Gastrocnemius medialis (tissue), 4 donors: ENCODE results near the gene MECP2. TPM values are rescaled to one million over a fixed set of nuclear protein-coding genes. Genes with fewer than 3 reads are reported as not detected.

Experiments
- ATAC-seq, 2 donors: fragments of 150-250 bp; one replicate each; pipeline ENCODE4 v1.9.1; 2016
- DNase-seq, 2 donors: peaks; one replicate each; pipeline ENCODE4 v3.0.0-alpha.2; 2019
- H3K27ac ChIP-seq, 4 donors: fragments of 200-600 bp; sonication (generic); 1 replicate in 1 of 4; 2 replicates in 3 of 4; pipeline ENCODE4 v1.5.1; 2016 to 2018; ENCODE audit warnings: mild to moderate bottlenecking in 2 of 4, moderate library complexity in 1 of 4
- H3K27me3 ChIP-seq, 3 donors: fragments of 200-600 bp; sonication (generic) in 2 of 3; 1 replicate in 1 of 3; 2 replicates in 2 of 3; pipeline versions ENCODE4 v1.5.1 to v1.6.0; 2016 to 2019; ENCODE audit warnings: mild to moderate bottlenecking in 1 of 3, moderate library complexity in 1 of 3
- H3K36me3 ChIP-seq, 2 donors: fragments of 200-600 bp; sonication (generic) in 1 of 2; one replicate each; pipeline ENCODE4 v1.5.1; 2017 to 2018
- H3K4me1 ChIP-seq, 2 donors: fragments of 200-600 bp; sonication (generic) in 1 of 2; one replicate each; pipeline ENCODE4 v1.5.1; 2016 to 2017; ENCODE audit warnings: mild to moderate bottlenecking in 2 of 2
- H3K4me3 ChIP-seq, 4 donors: fragments of 200-600 bp; sonication (generic) in 3 of 4; 1 replicate in 1 of 4; 2 replicates in 3 of 4; pipeline ENCODE4 v1.5.1; 2016 to 2019; ENCODE audit warnings: mild to moderate bottlenecking in 2 of 4
- H3K9me3 ChIP-seq, 3 donors: fragments of 200-600 bp; sonication (generic) in 2 of 3; 1 replicate in 1 of 3; 2 replicates in 2 of 3; pipeline ENCODE4 v1.5.1; 2016 to 2019
- POLR2A ChIP-seq, 2 donors: fragments of 450-650 bp; IDR thresholded peaks; one replicate each; pipeline ENCODE4 v1.6.1; 2017; ENCODE audit warnings: antibody characterized with exemption in 2 of 2, mild to moderate bottlenecking in 2 of 2, moderate library complexity in 2 of 2
- in situ Hi-C, 4 donors: fragments of 200-750 bp; cut with MboI; loops; one replicate each; pipeline versions ENCODE4 v1.15.0 to v1.8.0; 2017; ENCODE audit warnings: low sequenced_read_pairs in 4 of 4
- intact Hi-C: fragments of 100-400 bp; cut with DNase I; formaldehyde crosslinking; loops from one replicate; pipeline ENCODE4 v1.15.1; 2023; ENCODE audit warnings: low total_unique reads
- total RNA-seq, 4 donors: library from RNA; depleted of rRNA; stranded (reverse); fragments of >200 nt; gene quantifications; one replicate each; pipeline versions ENCODE4 v1.1.0 to v1.2.3, GENCODE V29; 2016
- TF ChIP-seq, protein P1 (sequence below), 5 experiments: fragments of 450-650 bp in 3 of 5; fragments of 200-600 bp in 2 of 5; sonication (generic) in 2 of 5; IDR thresholded peaks in 4 of 5; conservative IDR thresholded peaks in 1 of 5; 1 replicate in 4 of 5; 2 replicates in 1 of 5; pipeline ENCODE4 v1.5.1; 2016 to 2019; ENCODE audit warnings: antibody characterized with exemption in 5 of 5, mild to moderate bottlenecking in 3 of 5, moderate library complexity in 3 of 5

MECP2 gene
- total RNA-seq, 4 donors from 2014 or later = 39.0 to 63.2 (median 45.2) TPM

DNA sequence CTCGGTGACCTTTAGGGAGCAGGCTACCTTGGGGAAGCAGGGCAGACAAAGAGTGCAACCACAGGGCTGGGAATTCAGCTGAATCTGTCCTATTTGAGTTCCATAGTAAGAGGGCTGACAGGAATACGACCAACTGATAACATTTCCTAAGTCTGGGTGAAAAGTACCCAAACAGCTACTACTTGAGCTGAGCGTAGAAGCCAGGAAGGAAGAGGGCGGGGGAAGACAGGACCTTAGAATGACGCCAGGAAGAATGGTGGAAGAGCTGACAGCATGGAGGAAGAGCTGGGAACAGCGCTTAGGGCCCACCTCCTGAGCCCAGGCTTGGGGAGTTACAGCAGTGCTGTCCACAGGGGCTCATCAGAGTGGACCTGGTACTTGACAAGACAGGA, 14.4 kb downstream of the MECP2 start:
- no peaks in the 10 kb centered on the region for H3K9me3 ChIP-seq
- no peaks in the 10 kb centered on the region for H3K36me3 ChIP-seq
- H3K4me3 ChIP-seq = no peak overlapping the region
- no peak for ATAC-seq
- in situ Hi-C loops = no loop called here
- TF ChIP-seq, protein P1, sequence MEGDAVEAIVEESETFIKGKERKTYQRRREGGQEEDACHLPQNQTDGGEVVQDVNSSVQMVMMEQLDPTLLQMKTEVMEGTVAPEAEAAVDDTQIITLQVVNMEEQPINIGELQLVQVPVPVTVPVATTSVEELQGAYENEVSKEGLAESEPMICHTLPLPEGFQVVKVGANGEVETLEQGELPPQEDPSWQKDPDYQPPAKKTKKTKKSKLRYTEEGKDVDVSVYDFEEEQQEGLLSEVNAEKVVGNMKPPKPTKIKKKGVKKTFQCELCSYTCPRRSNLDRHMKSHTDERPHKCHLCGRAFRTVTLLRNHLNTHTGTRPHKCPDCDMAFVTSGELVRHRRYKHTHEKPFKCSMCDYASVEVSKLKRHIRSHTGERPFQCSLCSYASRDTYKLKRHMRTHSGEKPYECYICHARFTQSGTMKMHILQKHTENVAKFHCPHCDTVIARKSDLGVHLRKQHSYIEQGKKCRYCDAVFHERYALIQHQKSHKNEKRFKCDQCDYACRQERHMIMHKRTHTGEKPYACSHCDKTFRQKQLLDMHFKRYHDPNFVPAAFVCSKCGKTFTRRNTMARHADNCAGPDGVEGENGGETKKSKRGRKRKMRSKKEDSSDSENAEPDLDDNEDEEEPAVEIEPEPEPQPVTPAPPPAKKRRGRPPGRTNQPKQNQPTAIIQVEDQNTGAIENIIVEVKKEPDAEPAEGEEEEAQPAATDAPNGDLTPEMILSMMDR (IDR thresholded peaks at IDR 0.05 in 4 of 5, conservative IDR thresholded peaks at IDR 0.05 in 1 of 5) = no peak
- no peak for TF ChIP-seq POLR2A (IDR thresholded peaks at IDR 0.05)
- no peak for DNase-seq
- H3K27me3 ChIP-seq = no peaks in the 10 kb centered on the region
- peaks cover 16 to 18% of the 10 kb centered on the region in 2 donors for H3K4me1 ChIP-seq
- peak overlapping the region; percentile 50 to 61 (median 53) for H3K27ac ChIP-seq
- intact Hi-C loops = no loop called here

DNA sequence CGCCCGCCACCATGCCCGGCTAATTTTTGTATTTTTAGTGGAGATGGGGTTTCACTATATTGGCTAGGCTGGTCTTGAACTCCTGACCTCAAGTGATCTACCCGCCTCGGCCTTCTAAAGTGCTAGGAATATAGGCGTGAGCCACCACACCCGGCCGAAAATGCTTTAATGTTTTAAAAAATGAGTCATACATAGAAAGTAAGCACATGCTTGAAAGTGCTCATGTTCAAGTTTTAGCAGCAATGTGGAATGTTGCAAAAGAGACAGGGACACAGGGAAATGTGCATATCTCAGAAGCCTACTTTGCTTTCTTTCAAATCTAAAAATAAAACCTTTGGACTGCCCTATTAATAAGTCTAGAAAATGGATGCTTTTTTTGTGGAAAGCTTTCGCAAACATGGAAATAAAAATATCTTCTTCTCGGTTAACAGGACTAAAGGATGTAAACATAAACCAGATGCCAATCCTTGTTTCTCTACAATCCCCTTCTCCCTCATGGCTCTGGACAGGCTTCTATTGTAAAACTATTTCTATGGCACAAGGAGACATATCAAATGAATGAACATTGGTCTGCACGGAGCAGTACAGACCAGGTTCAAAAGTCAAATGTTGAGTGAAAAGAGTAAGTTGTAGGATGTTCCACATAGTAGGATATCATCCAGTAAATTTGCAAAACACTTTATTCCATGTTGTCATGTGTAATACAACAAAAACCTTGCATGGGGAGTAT, 15.0 kb downstream of the MECP2 start:
- TF ChIP-seq POLR2A (IDR thresholded peaks at IDR 0.05) = no peak
- TF ChIP-seq, protein P1 (IDR thresholded peaks at IDR 0.05 in 4 of 5, conservative IDR thresholded peaks at IDR 0.05 in 1 of 5) = no peak
- Histone ChIP-seq H3K27ac (peak overlapping the region; percentile 50 to 61 (median 53)), H3K9me3 (no peaks in the 10 kb centered on the region), H3K27me3 (no peaks in the 10 kb centered on the region), H3K4me3 (no peak overlapping the region), H3K36me3 (no peaks in the 10 kb centered on the region), H3K4me1 (peaks cover 16 to 18% of the 10 kb centered on the region in 2 donors)
- intact Hi-C loops (no loop called here), in situ Hi-C loops (no loop called here)
- peak in 1 of 2 donors; percentile 30 for ATAC-seq
- no peak for DNase-seq

DNA sequence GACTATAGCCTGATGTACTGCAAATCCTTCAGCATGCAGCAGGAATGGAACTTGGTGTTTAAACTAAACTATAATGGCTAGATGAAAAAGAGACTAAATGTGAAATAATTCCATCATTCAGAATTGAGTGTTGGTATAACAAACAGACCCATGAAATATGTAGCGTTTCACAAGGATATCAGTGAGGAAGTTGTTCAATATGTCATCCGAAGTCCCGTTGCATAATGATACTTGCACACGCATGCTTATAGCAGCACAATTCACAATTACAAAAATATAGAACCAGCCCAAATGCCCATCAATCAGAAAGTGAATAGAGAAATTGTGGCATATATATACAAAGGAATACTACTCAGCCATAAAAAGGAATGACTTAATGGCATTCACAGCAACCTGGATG, 20.4 kb downstream of the MECP2 start:
- intact Hi-C loops = no loop called here
- TF ChIP-seq, protein P1 (IDR thresholded peaks at IDR 0.05 in 4 of 5, conservative IDR thresholded peaks at IDR 0.05 in 1 of 5) = no peak
- no peak for TF ChIP-seq POLR2A (IDR thresholded peaks at IDR 0.05)
- H3K4me3 ChIP-seq = no peak overlapping the region
- no peaks in the 10 kb centered on the region for H3K27me3 ChIP-seq
- DNase-seq (no peak), ATAC-seq (no peak)
- peaks cover 14 to 18% of the 10 kb centered on the region in 2 donors for H3K4me1 ChIP-seq
- no peak overlapping the region for H3K27ac ChIP-seq
- no peaks in the 10 kb centered on the region for H3K9me3 ChIP-seq
- in situ Hi-C loops = no loop called here
- H3K36me3 ChIP-seq = no peaks in the 10 kb centered on the region

DNA sequence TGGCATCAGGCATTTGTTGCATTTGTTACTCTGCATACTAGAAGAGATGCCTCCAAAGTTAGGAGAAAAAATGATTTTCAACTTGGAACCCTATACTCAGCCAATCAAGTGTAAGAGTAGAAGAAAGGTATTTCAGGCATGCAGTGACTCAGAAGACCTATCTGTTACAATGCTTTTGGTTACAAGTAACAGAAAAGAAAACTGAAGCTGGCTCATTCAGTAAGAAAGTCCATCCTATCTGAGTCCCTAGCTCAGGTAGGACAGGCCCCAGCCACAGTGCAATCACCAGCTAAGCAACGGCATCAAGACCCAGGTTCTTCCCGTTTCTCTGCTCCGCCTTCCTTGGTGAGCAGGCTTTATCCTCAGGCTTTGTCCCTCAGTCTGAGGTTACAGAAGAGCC, 23.3 kb downstream of the MECP2 start:
- ATAC-seq = no peak
- Histone ChIP-seq H3K4me1 (peaks cover 17 to 22% of the 10 kb centered on the region in 2 donors), H3K27me3 (no peaks in the 10 kb centered on the region)

More for the DNA sequence above, 23.3 kb downstream of the MECP2 start:
- H3K27ac ChIP-seq = peak overlapping the region in 1 of 4 donors; percentile 34
- intact Hi-C loops (no loop called here), in situ Hi-C loops (loop anchor here in 1 of 4 donors (25.0 kb wide), 1 partner anchor 112 kb away; the partner anchor contains the start of genes HCFC1 and TMEM187)
- no peak for DNase-seq
- no peak overlapping the region for H3K4me3 ChIP-seq
- H3K9me3 ChIP-seq = no peaks in the 10 kb centered on the region
- no peaks in the 10 kb centered on the region for H3K36me3 ChIP-seq
- no peak for TF ChIP-seq POLR2A (IDR thresholded peaks at IDR 0.05)
- TF ChIP-seq, protein P1 (IDR thresholded peaks at IDR 0.05 in 4 of 5, conservative IDR thresholded peaks at IDR 0.05 in 1 of 5) = no peak
